ENCODE results near the gene ACSM4.

DNA sequence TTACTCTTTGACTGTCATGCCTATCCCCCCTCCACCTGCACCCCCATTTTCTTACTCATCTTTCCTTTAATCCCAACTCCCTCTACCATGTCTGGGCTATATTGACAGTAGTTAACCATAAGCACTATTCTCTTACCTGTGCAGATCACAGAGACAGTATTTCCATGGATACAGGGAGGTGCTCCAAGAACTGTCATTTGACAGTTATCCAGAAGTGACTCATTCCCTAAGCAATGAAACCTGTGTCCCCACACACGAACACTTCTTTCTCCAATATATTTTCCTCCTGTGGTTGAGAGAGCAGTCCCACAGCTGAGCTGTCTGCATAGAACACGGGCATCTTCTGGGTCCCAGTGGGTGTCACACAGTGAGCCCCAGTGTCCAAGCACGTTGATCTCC, 71.3 kb downstream of the ACSM4 start:
- TF ChIP-seq, protein P1, sequence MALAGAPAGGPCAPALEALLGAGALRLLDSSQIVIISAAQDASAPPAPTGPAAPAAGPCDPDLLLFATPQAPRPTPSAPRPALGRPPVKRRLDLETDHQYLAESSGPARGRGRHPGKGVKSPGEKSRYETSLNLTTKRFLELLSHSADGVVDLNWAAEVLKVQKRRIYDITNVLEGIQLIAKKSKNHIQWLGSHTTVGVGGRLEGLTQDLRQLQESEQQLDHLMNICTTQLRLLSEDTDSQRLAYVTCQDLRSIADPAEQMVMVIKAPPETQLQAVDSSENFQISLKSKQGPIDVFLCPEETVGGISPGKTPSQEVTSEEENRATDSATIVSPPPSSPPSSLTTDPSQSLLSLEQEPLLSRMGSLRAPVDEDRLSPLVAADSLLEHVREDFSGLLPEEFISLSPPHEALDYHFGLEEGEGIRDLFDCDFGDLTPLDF (CRISPR knock-in tag; IDR thresholded peaks at IDR 0.05) = no peak
- TF ChIP-seq SIN3B (IDR thresholded peaks at IDR 0.05; ENCODE audit: low read depth) (no peak), EP300 (IDR thresholded peaks at IDR 0.05; ENCODE audit: low read length) (no peak), ZC3H11A (IDR thresholded peaks at IDR 0.05; ENCODE audit: low read depth, low read length) (no peak), ZNF3 (CRISPR knock-in tag; IDR thresholded peaks at IDR 0.05) (no peak)
- TF ChIP-seq, protein P2, sequence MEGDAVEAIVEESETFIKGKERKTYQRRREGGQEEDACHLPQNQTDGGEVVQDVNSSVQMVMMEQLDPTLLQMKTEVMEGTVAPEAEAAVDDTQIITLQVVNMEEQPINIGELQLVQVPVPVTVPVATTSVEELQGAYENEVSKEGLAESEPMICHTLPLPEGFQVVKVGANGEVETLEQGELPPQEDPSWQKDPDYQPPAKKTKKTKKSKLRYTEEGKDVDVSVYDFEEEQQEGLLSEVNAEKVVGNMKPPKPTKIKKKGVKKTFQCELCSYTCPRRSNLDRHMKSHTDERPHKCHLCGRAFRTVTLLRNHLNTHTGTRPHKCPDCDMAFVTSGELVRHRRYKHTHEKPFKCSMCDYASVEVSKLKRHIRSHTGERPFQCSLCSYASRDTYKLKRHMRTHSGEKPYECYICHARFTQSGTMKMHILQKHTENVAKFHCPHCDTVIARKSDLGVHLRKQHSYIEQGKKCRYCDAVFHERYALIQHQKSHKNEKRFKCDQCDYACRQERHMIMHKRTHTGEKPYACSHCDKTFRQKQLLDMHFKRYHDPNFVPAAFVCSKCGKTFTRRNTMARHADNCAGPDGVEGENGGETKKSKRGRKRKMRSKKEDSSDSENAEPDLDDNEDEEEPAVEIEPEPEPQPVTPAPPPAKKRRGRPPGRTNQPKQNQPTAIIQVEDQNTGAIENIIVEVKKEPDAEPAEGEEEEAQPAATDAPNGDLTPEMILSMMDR (IDR thresholded peaks at IDR 0.05 in 2 of 3, conservative IDR thresholded peaks at IDR 0.05 in 1 of 3; ENCODE audit: insufficient read depth in 2 of 3, low read depth in 1 of 3, low read length in 3 of 3) = no peak
- TF ChIP-seq, protein P3, sequence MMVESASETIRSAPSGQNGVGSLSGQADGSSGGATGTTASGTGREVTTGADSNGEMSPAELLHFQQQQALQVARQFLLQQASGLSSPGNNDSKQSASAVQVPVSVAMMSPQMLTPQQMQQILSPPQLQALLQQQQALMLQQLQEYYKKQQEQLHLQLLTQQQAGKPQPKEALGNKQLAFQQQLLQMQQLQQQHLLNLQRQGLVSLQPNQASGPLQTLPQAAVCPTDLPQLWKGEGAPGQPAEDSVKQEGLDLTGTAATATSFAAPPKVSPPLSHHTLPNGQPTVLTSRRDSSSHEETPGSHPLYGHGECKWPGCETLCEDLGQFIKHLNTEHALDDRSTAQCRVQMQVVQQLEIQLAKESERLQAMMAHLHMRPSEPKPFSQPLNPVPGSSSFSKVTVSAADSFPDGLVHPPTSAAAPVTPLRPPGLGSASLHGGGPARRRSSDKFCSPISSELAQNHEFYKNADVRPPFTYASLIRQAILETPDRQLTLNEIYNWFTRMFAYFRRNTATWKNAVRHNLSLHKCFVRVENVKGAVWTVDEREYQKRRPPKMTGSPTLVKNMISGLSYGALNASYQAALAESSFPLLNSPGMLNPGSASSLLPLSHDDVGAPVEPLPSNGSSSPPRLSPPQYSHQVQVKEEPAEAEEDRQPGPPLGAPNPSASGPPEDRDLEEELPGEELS (CRISPR knock-in tag; IDR thresholded peaks at IDR 0.05; ENCODE audit: borderline replicate concordance) = no peak
